Common myeloid progenitor, CD34-positive (primary cell): ENCODE data around the gene MEF2A.

ENCODE experiments used
- CTCF ChIA-PET: fragments of 350-600 bp; sonication (Branson Sonifier 250); formaldehyde crosslinking; loops from one replicate; lab custom pipeline; 2021; ENCODE audit warnings: antibody characterized with exemption; lab: Charles Lee
- POLR2A ChIA-PET: fragments of 350-600 bp; sonication (Branson Sonifier 250); formaldehyde crosslinking; loops from one replicate; lab custom pipeline; 2021; ENCODE audit warnings: antibody characterized with exemption; lab: Charles Lee
- DNase-seq, 3 donors: peaks; one replicate each; pipeline versions ENCODE4 v3.0.0 to v3.0.0-alpha.2; 2013
- H3K27ac ChIP-seq, 2 experiments: 1 replicate in 1 of 2; 2 replicates in 1 of 2; pipeline ENCODE4 v1.7.0; 2013; ENCODE audit warnings: inconsistent platforms in 2 of 2, low read length in 2 of 2, mild to moderate bottlenecking in 2 of 2, low read depth in 1 of 2, moderate library complexity in 1 of 2; ENCODE audit not compliant: severe bottlenecking in 2 of 2, insufficient read depth in 1 of 2, poor library complexity in 1 of 2
- H3K27me3 ChIP-seq, 5 experiments: replicated peaks in 2 of 5; 1 replicate in 3 of 5; 2 replicates in 2 of 5; pipeline versions ENCODE4 v1.6.1 to v1.7.0; 2013; ENCODE audit warnings: low read length in 4 of 5, mild to moderate bottlenecking in 2 of 5, moderate library complexity in 2 of 5, inconsistent platforms in 1 of 5; ENCODE audit not compliant: insufficient read depth in 5 of 5, control insufficient read depth in 4 of 5
- H3K36me3 ChIP-seq, 4 experiments: 1 replicate in 2 of 4; 2 replicates in 2 of 4; pipeline versions ENCODE4 v1.6.1 to v1.7.0; 2013; ENCODE audit warnings: low read length in 3 of 4, control low read depth in 1 of 4, mild to moderate bottlenecking in 1 of 4; ENCODE audit not compliant: control insufficient read depth in 4 of 4, insufficient read depth in 4 of 4
- H3K4me1 ChIP-seq, 4 experiments: 1 replicate in 3 of 4; 2 replicates in 1 of 4; pipeline versions ENCODE4 v1.6.1 to v1.7.1; 2013; ENCODE audit warnings: low read length in 3 of 4, mild to moderate bottlenecking in 3 of 4, control low read depth in 1 of 4, inconsistent platforms in 1 of 4, moderate library complexity in 1 of 4; ENCODE audit not compliant: control insufficient read depth in 4 of 4, insufficient read depth in 4 of 4; ENCODE audit errors: control extremely low read depth in 1 of 4
- H3K4me3 ChIP-seq, 7 experiments: 1 replicate in 4 of 7; 2 replicates in 3 of 7; pipeline versions ENCODE4 v1.5.1 to v1.7.0; 2013; ENCODE audit warnings: mild to moderate bottlenecking in 7 of 7, low read length in 6 of 7, moderate library complexity in 6 of 7, inconsistent platforms in 2 of 7, low read depth in 2 of 7, control low read depth in 1 of 7; ENCODE audit not compliant: insufficient read depth in 4 of 7, control insufficient read depth in 1 of 7; ENCODE audit errors: extremely low read depth in 1 of 7
- H3K9me3 ChIP-seq, 5 experiments: 1 replicate in 4 of 5; 2 replicates in 1 of 5; pipeline versions ENCODE4 v1.6.1 to v1.7.1; 2013; ENCODE audit warnings: low read length in 4 of 5, mild to moderate bottlenecking in 2 of 5, inconsistent platforms in 1 of 5, low read depth in 1 of 5, moderate library complexity in 1 of 5; ENCODE audit not compliant: control insufficient read depth in 4 of 5, insufficient read depth in 2 of 5; ENCODE audit errors: control extremely low read depth in 1 of 5
- WGBS: methylation state at CpG from one replicate; pipeline ENCODE4 v1.1.5; 2013; ENCODE audit not compliant: insufficient coverage; 5-methylcytosine and 5-hydroxymethylcytosine counted together

Gene MEF2A

DNA sequence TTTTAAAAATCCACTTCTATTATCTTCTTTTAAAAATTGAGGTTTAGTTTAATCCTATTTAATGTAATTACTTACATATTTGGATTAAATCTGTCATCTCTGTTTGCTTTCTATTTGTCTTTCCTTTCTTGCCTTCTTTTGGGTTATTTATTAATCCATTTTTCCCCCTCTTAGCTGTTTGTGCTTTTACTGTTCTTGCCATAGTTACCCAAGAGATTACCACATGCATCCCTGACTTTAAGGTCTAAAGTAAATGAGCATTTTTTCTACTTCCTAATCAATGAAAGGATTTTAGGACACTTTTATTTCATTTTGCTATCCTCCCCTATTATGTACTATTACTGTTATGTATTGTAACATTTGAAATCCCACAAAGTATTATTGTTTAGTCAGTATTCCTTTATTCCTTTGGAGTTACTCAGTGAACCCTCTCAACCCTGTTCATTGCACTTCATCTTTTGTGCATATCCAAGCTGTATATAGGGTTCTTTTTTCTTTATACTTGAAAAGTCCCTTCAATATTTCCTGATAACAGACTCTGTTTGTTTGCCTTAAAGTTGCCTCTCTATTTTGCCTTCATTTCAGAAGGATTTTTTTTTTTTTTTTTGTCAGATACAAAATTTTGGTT is 62.7 kb downstream of the MEF2A start:
- no peak overlapping the region for H3K27ac ChIP-seq
- peaks cover 0 to 13% (median 2%) of the 10 kb centered on the region in 5 experiments for H3K9me3 ChIP-seq
- ChIA-PET POLR2A (no interaction called here), CTCF (no interaction called here)
- H3K36me3 ChIP-seq, result peaks cover 0 to 9% (median 4%) of the 10 kb centered on the region in 4 experiments
- H3K4me1 ChIP-seq, result peaks cover 0 to 18% (median 14%) of the 10 kb centered on the region in 4 experiments
- no peaks in the 10 kb centered on the region for H3K27me3 ChIP-seq
- H3K4me3 ChIP-seq, result no peak overlapping the region
- DNase-seq, result no peak

DNA sequence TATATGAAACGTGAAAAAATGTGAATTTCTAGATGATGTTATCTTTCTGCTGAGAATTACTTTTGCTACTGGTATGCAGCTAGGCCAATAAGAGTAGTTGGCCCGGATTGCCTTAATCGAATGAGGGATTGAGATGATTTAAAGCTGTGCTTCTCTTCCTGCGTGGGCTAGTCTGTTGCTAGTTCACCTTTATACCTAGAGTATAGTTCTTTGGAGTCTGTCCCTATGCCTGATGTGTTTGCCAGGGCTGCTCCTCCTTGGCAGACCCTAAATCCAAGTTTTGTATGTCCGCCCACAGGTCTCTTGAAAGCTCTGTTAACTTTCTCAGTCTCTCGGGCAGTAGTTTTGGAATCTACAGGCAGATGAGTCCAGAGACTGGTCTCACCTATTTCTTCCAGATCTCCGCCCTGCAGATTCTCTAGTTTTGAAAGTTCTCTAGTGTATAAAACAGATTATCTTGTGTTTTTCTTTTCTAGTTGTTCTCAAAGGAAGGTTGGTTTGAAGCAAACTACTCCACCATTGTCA is 64.9 kb downstream of the MEF2A start:
- Histone ChIP-seq H3K27ac (peak overlapping the region in 1 of 2 experiments; percentile 50), H3K36me3 (peaks cover 0 to 19% (median 8%) of the 10 kb centered on the region in 4 experiments), H3K27me3 (no peaks in the 10 kb centered on the region), H3K4me3 (no peak overlapping the region), H3K4me1 (peaks cover 0 to 18% (median 14%) of the 10 kb centered on the region in 4 experiments), H3K9me3 (peaks cover 0 to 4% (median 0%) of the 10 kb centered on the region in 5 experiments)
- ChIA-PET POLR2A (interaction anchor here (0.7 kb wide), 1 partner anchor 28 kb away, joined by 3 read pairs; no protein-coding TSS in a partner anchor), CTCF (no interaction called here)
- WGBS, result 98% methylated on average over 6 of the region's 7 CpGs
- no peak for DNase-seq

DNA sequence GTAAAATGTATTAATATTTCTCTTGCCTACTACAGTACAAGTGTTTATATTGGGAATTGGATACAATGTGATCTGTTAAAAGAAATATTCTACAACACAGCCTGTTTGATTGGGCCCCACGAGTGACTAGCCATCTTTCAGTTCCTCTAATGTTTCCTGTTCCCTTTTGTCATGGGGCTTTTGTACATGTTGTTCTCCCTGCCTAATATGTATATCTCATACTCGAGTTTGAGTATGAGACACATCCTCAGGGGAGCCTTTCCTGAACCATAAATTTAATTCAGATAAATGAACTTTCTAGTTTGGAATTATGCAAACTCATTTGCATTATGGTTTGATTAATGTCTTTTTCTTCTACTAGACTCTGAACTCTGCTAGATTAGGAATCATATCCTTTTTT is 65.5 kb downstream of the MEF2A start:
- POLR2A ChIA-PET, result no interaction called here
- H3K4me1 ChIP-seq, result peaks cover 0 to 18% (median 14%) of the 10 kb centered on the region in 4 experiments
- CTCF ChIA-PET, result no interaction called here
- H3K27me3 ChIP-seq, result no peaks in the 10 kb centered on the region
- DNase-seq, result peak; percentile 31 to 83 (median 71)
- WGBS, result no CpG with 5 or more reads among the region's 2 CpGs
- H3K27ac ChIP-seq, result peak overlapping the region in 1 of 2 experiments; percentile 50
- H3K4me3 ChIP-seq, result no peak overlapping the region
- peaks cover 0 to 10% (median 5%) of the 10 kb centered on the region in 5 experiments for H3K9me3 ChIP-seq
- H3K36me3 ChIP-seq, result peaks cover 0 to 25% (median 14%) of the 10 kb centered on the region in 4 experiments

DNA sequence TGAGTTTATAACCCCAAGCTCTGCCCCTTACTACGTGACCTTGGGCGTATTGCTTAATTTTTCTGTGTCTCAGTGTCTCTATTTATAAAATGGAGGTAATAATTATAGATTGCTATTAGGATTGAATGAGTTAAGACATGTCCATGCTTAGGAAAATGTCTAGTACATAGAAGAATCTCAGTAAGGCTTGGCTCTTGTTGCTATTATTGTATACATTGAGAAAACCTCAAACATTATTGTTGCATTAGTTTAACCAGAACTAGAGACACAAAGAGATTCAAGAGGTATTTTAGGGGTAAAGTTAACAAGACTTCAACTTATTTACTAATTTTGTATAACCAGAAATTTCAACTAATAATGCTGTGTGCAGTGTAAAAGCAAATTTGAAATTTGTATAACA is 66.7 kb downstream of the MEF2A start:
- Histone ChIP-seq H3K9me3 (peaks cover 0 to 10% (median 8%) of the 10 kb centered on the region in 5 experiments), H3K27ac (no peak overlapping the region), H3K27me3 (no peaks in the 10 kb centered on the region), H3K36me3 (peaks cover 3 to 27% (median 19%) of the 10 kb centered on the region in 4 experiments), H3K4me3 (no peak overlapping the region), H3K4me1 (peaks cover 0 to 18% (median 14%) of the 10 kb centered on the region in 4 experiments)
- DNase-seq, result no peak
- CTCF ChIA-PET, result interaction anchor here (1.0 kb wide), 1 partner anchor 24 kb away, joined by 3 read pairs; no protein-coding TSS in a partner anchor
- 100% methylated on average over 2 of the region's 2 CpGs for WGBS
- POLR2A ChIA-PET, result no interaction called here

- no peak overlapping the region for H3K27ac ChIP-seq
- H3K9me3 ChIP-seq, result peaks cover 0 to 10% (median 8%) of the 10 kb centered on the region in 5 experiments
- DNase-seq, result no peak
- WGBS, result no CpG with 5 or more reads among the region's 2 CpGs
- no peak overlapping the region for H3K4me3 ChIP-seq
- POLR2A ChIA-PET, result no interaction called here
- peaks cover 3 to 27% (median 19%) of the 10 kb centered on the region in 4 experiments for H3K36me3 ChIP-seq
- no peaks in the 10 kb centered on the region for H3K27me3 ChIP-seq
- CTCF ChIA-PET, result no interaction called here
- peaks cover 0 to 18% (median 14%) of the 10 kb centered on the region in 4 experiments for H3K4me1 ChIP-seq
Observed at GRCh38 chr15:99633655-99634054, 67.9 kb downstream of the MEF2A start.

DNA sequence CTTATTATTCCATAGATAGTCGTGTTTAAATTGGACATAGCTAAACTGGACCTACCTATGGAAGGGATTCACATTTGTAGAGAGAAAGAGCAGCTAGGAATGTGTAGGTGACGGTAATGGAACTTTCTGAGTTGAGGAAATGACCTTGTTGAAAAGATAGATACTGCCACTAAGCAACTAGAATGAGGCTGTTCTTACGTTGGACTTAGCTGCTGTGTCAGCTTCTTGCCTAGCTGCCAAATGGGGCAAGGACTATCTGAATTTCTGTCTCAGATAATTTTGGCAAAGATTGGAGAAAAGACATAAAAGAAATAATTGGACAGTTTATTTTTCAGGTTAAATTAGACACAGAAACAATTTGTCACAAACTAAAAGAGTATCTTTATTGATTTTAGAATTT is 68.8 kb downstream of the MEF2A start:
- Histone ChIP-seq H3K36me3 (peaks cover 3 to 30% (median 19%) of the 10 kb centered on the region in 4 experiments), H3K4me3 (no peak overlapping the region), H3K27ac (no peak overlapping the region), H3K27me3 (no peaks in the 10 kb centered on the region), H3K4me1 (peaks cover 0 to 18% (median 14%) of the 10 kb centered on the region in 4 experiments), H3K9me3 (peaks cover 0 to 10% (median 8%) of the 10 kb centered on the region in 5 experiments)
- DNase-seq, result no peak
- ChIA-PET POLR2A (no interaction called here), CTCF (no interaction called here)
- WGBS, result 100% methylated on average over 2 of the region's 3 CpGs

- ChIA-PET POLR2A (no interaction called here), CTCF (interaction anchor here (0.9 kb wide), 1 partner anchor 10 kb away, joined by 3 read pairs; no protein-coding TSS in a partner anchor)
- H3K9me3 ChIP-seq, result peaks cover 0 to 10% (median 8%) of the 10 kb centered on the region in 5 experiments
- no CpG with 5 or more reads among the region's 3 CpGs for WGBS
- no peak for DNase-seq
- peaks cover 3 to 30% (median 20%) of the 10 kb centered on the region in 4 experiments for H3K36me3 ChIP-seq
- no peak overlapping the region for H3K4me3 ChIP-seq
- H3K4me1 ChIP-seq, result peaks cover 0 to 18% (median 14%) of the 10 kb centered on the region in 4 experiments
- no peak overlapping the region for H3K27ac ChIP-seq
- H3K27me3 ChIP-seq, result no peaks in the 10 kb centered on the region
Observed at GRCh38 chr15:99635145-99635544, 69.4 kb downstream of the MEF2A start.
